ENCODE results near the gene VSIG10.

GRCh38 chr12:118073768-118074167, 30.0 kb downstream of the VSIG10 start:
- no peak for TF ChIP-seq EGR1 (IDR thresholded peaks at IDR 0.05)
- no peak for TF ChIP-seq EP300 (IDR thresholded peaks at IDR 0.05; ENCODE audit: borderline replicate concordance)
- TF ChIP-seq YY1 (IDR thresholded peaks at IDR 0.05; ENCODE audit: low read depth) = no peak
- no peak for TF ChIP-seq ZBTB7A (IDR thresholded peaks at IDR 0.05; ENCODE audit: low read depth)
- no peak for TF ChIP-seq FOXM1 (IDR thresholded peaks at IDR 0.05; ENCODE audit: borderline replicate concordance, low read depth)
- TF ChIP-seq REST (IDR thresholded peaks at IDR 0.05; ENCODE audit: low read depth) = no peak
- no peak for TF ChIP-seq CEBPB (IDR thresholded peaks at IDR 0.05)
- TF ChIP-seq CREB1 (IDR thresholded peaks at IDR 0.05; ENCODE audit: low read depth) = no peak
- TF ChIP-seq RAD21 (IDR thresholded peaks at IDR 0.05; ENCODE audit: low read depth) = no peak
- no peak for TF ChIP-seq MAX (IDR thresholded peaks at IDR 0.05)
- TF ChIP-seq TAF1 (IDR thresholded peaks at IDR 0.05; ENCODE audit: low read depth) = no peak
- TF ChIP-seq TCF12 (IDR thresholded peaks at IDR 0.05; ENCODE audit: low read depth) = no peak
- TF ChIP-seq USF1 (IDR thresholded peaks at IDR 0.05) = no peak
- TF ChIP-seq TEAD4 (IDR thresholded peaks at IDR 0.05) = no peak

Measured in Ishikawa (cell line).